Frontal cortex (tissue), 4 donors: ENCODE data around the gene ONECUT3. TPM values are rescaled to one million over a fixed set of nuclear protein-coding genes. Genes with fewer than 3 reads are reported as not detected.

Source experiments
- DNase-seq, 2 donors: peaks; one replicate each; pipeline ENCODE4 v3.0.0; 2012; ENCODE audit warnings: low spot score in 2 of 2
- FAIRE-seq: peaks from 2 replicates; lab custom pipeline; 2012; peaks lifted over from hg19 to GRCh38; lab: Jason Lieb, UNC
- total RNA-seq: library from RNA; depleted of rRNA; stranded (reverse); fragments of >200 nt; gene quantifications from one replicate; pipeline ENCODE4 v1.2.3, GENCODE V29; 2014
- donor health status: control.
- donor health status: control.
- donor health status: control.

ONECUT3 gene
- total RNA-seq, 1 donor from 2014 or later = not detected

GRCh38 chr19:1765904-1766799, 12.8 kb downstream of the ONECUT3 start:
- FAIRE-seq (no peak), DNase-seq (no peak)

GRCh38 chr19:1766800-1767352, 13.6 kb downstream of the ONECUT3 start:
- no peak for FAIRE-seq
- DNase-seq = no peak

- FAIRE-seq = no peak
These were observed 14.2 kb downstream of the ONECUT3 start for GRCh38 chr19:1767464-1767933.

GRCh38 chr19:1768248-1768647, 14.9 kb downstream of the ONECUT3 start:
- no peak for FAIRE-seq
- no peak for DNase-seq

More at GRCh38 chr19:1767464-1767933, 14.2 kb downstream of the ONECUT3 start:
- DNase-seq = peak; percentile 81 to 88

GRCh38 chr19:1768918-1769644, 15.8 kb downstream of the ONECUT3 start:
- DNase-seq = no peak
- FAIRE-seq = no peak

GRCh38 chr19:1769645-1769985, 16.3 kb downstream of the ONECUT3 start:
- FAIRE-seq (no peak), DNase-seq (no peak)

- FAIRE-seq = no peak
- DNase-seq = no peak
These were observed 17.7 kb downstream of the ONECUT3 start for GRCh38 chr19:1770866-1771576.

GRCh38 chr19:1773184-1773583, 19.9 kb downstream of the ONECUT3 start:
- FAIRE-seq (no peak), DNase-seq (no peak)

- FAIRE-seq (no peak), DNase-seq (no peak)
These were observed 21.9 kb downstream of the ONECUT3 start for GRCh38 chr19:1774989-1775772.

GRCh38 chr19:1775951-1776605, 22.8 kb downstream of the ONECUT3 start:
- no peak for FAIRE-seq

GRCh38 chr19:1776606-1777147, 23.4 kb downstream of the ONECUT3 start:
- no peak for DNase-seq
- no peak for FAIRE-seq

More at GRCh38 chr19:1775951-1776605, 22.8 kb downstream of the ONECUT3 start:
- DNase-seq = no peak

- FAIRE-seq (no peak), DNase-seq (no peak)
These were observed 23.8 kb downstream of the ONECUT3 start for GRCh38 chr19:1777149-1777548.

- DNase-seq = no peak
- no peak for FAIRE-seq
These were observed 26.3 kb downstream of the ONECUT3 start for GRCh38 chr19:1779574-1779973.

- DNase-seq (no peak), FAIRE-seq (no peak)
These were observed 27.1 kb downstream of the ONECUT3 start for GRCh38 chr19:1780272-1780958.

GRCh38 chr19:1782521-1782920, 29.2 kb downstream of the ONECUT3 start:
- FAIRE-seq (no peak), DNase-seq (no peak)

GRCh38 chr19:1783354-1783753, 30.0 kb downstream of the ONECUT3 start:
- FAIRE-seq (no peak), DNase-seq (no peak)

- no peak for FAIRE-seq
- DNase-seq = no peak
These were observed 30.6 kb downstream of the ONECUT3 start for GRCh38 chr19:1783874-1784273.

- no peak for DNase-seq
- FAIRE-seq = no peak
These were observed 32.0 kb downstream of the ONECUT3 start for GRCh38 chr19:1785310-1785709.
